Lower leg skin (tissue), 4 donors: ENCODE data around the gene PMEPA1. TPM values are rescaled to one million over a fixed set of nuclear protein-coding genes. Genes with fewer than 3 reads are reported as not detected.

Experiments used
- DNase-seq, 2 donors: peaks; one replicate each; pipeline ENCODE4 v3.0.0-alpha.2; 2019; ENCODE audit warnings: low spot score in 2 of 2
- H3K4me3 ChIP-seq: fragments of 200-600 bp; sonication (generic); 2 replicates; pipeline ENCODE4 v1.5.1; 2017; ENCODE audit warnings: mild to moderate bottlenecking, low read depth; ENCODE audit not compliant: poor library complexity, severe bottlenecking
- CTCF ChIP-seq, 3 donors: fragments of 450-650 bp; IDR thresholded peaks; one replicate each; pipeline ENCODE4 v1.5.1; 2016; ENCODE audit warnings: antibody characterized with exemption in 3 of 3, mild to moderate bottlenecking in 3 of 3, moderate library complexity in 2 of 3
- POLR2A ChIP-seq, 2 donors: fragments of 450-650 bp; IDR thresholded peaks; one replicate each; pipeline ENCODE4 v1.6.1; 2016 to 2017; ENCODE audit warnings: antibody characterized with exemption in 2 of 2, mild to moderate bottlenecking in 1 of 2, moderate library complexity in 1 of 2
- WGBS, 2 donors: methylation state at CpG; one replicate each; pipeline ENCODE4 v1.1.5; 2018; 5-methylcytosine and 5-hydroxymethylcytosine counted together
- intact Hi-C: fragments of 100-400 bp; cut with DNase I; formaldehyde crosslinking; loops from one replicate; pipeline ENCODE4 v1.15.0; 2023; ENCODE audit warnings: low total_unique reads
- total RNA-seq, 4 donors: library from RNA; depleted of rRNA; stranded (reverse); fragments of >200 nt; gene quantifications; one replicate each; pipeline ENCODE4 v1.1.0, GENCODE V29; 2016

PMEPA1 gene
- total RNA-seq, 4 donors from 2014 or later, result 4.3 to 22.1 (median 11.8) TPM

- TF ChIP-seq CTCF (IDR thresholded peaks at IDR 0.05) (no peak), POLR2A (IDR thresholded peaks at IDR 0.05) (no peak)
- intact Hi-C loops, result no loop called here
- 77 to 82% methylated on average over 12 of the region's 12 CpGs for WGBS, 2 donors
- H3K4me3 ChIP-seq, result no peak overlapping the region
- DNase-seq, result no peak
Observed at GRCh38 chr20:57691699-57692098, 18.1 kb downstream of the PMEPA1 start.

GRCh38 chr20:57690525-57690924 is 19.3 kb downstream of the PMEPA1 start:
- DNase-seq, result no peak
- no peak for TF ChIP-seq POLR2A (IDR thresholded peaks at IDR 0.05)
- no peak for TF ChIP-seq CTCF (IDR thresholded peaks at IDR 0.05)
- intact Hi-C loops, result no loop called here
- no peak overlapping the region for H3K4me3 ChIP-seq
- WGBS, 2 donors, result 67 to 71% methylated on average over 14 to 15 of the region's 15 CpGs

GRCh38 chr20:57689745-57690481 is 19.9 kb downstream of the PMEPA1 start:
- intact Hi-C loops, result no loop called here
- 85 to 88% methylated on average over 23 of the region's 23 CpGs for WGBS, 2 donors
- no peak for DNase-seq
- TF ChIP-seq POLR2A (IDR thresholded peaks at IDR 0.05), result no peak
- no peak for TF ChIP-seq CTCF (IDR thresholded peaks at IDR 0.05)
- no peak overlapping the region for H3K4me3 ChIP-seq

- TF ChIP-seq CTCF (IDR thresholded peaks at IDR 0.05) (no peak), POLR2A (IDR thresholded peaks at IDR 0.05) (no peak)
- no peak for DNase-seq
- 34 to 37% methylated on average over 12 to 16 of the region's 16 CpGs for WGBS, 2 donors
- intact Hi-C loops, result no loop called here
- H3K4me3 ChIP-seq, result no peak overlapping the region
Observed at GRCh38 chr20:57688864-57689263, 21.0 kb downstream of the PMEPA1 start.

- no peak overlapping the region for H3K4me3 ChIP-seq
- no peak for DNase-seq
- intact Hi-C loops, result no loop called here
- TF ChIP-seq CTCF (IDR thresholded peaks at IDR 0.05), result no peak
- no peak for TF ChIP-seq POLR2A (IDR thresholded peaks at IDR 0.05)
- WGBS, 2 donors, result 79 to 83% methylated on average over 5 of the region's 5 CpGs
Observed at GRCh38 chr20:57688295-57688694, 21.5 kb downstream of the PMEPA1 start.
